K562 (cell line): ENCODE results near the gene GLOD4. TPM values are rescaled to one million over a fixed set of nuclear protein-coding genes. Genes with fewer than 3 reads are reported as not detected.

Experiments used
- AFF1 ChIP-seq, 2 experiments: fragments of 450-650 bp; IDR thresholded peaks; 2 replicates each; pipeline ENCODE4 v1.6.1; 2018; ENCODE audit warnings: mild to moderate bottlenecking in 2 of 2, low read depth in 1 of 2; ENCODE audit not compliant: partially characterized antibody in 2 of 2
- ATF7 ChIP-seq: fragments of 450-650 bp; IDR thresholded peaks from 2 replicates; pipeline ENCODE4 v1.7.1; 2014; ENCODE audit warnings: mild to moderate bottlenecking, moderate library complexity
- CXXC5 ChIP-seq: fragments of 250-450 bp; sonication (Bioruptor Pico); IDR thresholded peaks from 2 replicates; pipeline ENCODE4 v1.8.0; 2022; ENCODE audit warnings: inconsistent platforms, mild to moderate bottlenecking, moderate library complexity
- ELF1 ChIP-seq: fragments of 200-800 bp; sonication (Bioruptor generic); IDR thresholded peaks from 2 replicates; pipeline ENCODE4 v1.6.1; 2016; ENCODE audit warnings: missing genetic modification characterization, missing compliant biosample characterization
- L3MBTL2 ChIP-seq: fragments of 450-650 bp; IDR thresholded peaks from 2 replicates; pipeline ENCODE4 v1.6.1; 2016; ENCODE audit warnings: mild to moderate bottlenecking, moderate library complexity
- PHF20 ChIP-seq: fragments of 450-650 bp; IDR thresholded peaks from 2 replicates; pipeline ENCODE4 v1.6.1; 2018; ENCODE audit not compliant: partially characterized antibody
- THRB ChIP-seq: fragments of 450-650 bp; formaldehyde crosslinking; conservative IDR thresholded peaks from 2 replicates; pipeline ENCODE4 v1.4.0; 2022; ENCODE audit warnings: mild to moderate bottlenecking, missing genetic modification characterization
- polyA plus RNA-seq, 8 experiments: library from polyadenylated mRNA; depleted of rRNA in 4 of 8; stranded (reverse) in 5 of 8; unstranded in 3 of 8; fragments of >200 nt; fragmentation: Nextera tagmentation in 2 of 8; fragmentation: Illumina TruSeq in 1 of 8; extraction: Ambion mirVana in 2 of 8; extraction: Trizol in 1 of 8; gene quantifications; 2 replicates each; pipeline versions ENCODE4 v1.2.1 to v1.2.3, GENCODE V29; 2011 to 2014; ENCODE audit warnings: inconsistent platforms in 1 of 8, missing spikeins in 1 of 8
- total RNA-seq, 7 experiments: library from RNA; depleted of rRNA in 6 of 7; stranded (reverse); fragments of >200 nt in 6 of 7; fragmentation: Illumina TruSeq in 2 of 7; extraction: Trizol in 2 of 7; gene quantifications; 2 replicates each; pipeline versions ENCODE4 v1.2.1 to v1.2.3, GENCODE V29; 2011 to 2021; ENCODE audit warnings: low replicate concordance in 1 of 7

GLOD4 gene
- total and polyA plus RNA-seq, 9 of the 15 experiments (the other 6 are each of a cell fraction or from before 2014, with no cell fraction given): 52.0 to 109 (median 64.9) TPM

GRCh38 chr17:726271-726919 lies 55.7 kb downstream of the GLOD4 start (continued):
- TF ChIP-seq AFF1 (IDR thresholded peaks at IDR 0.05; ENCODE audit: low read depth in 1 of 2, partially characterized antibody in 2 of 2) (no peak), ATF7 (no peak), ELF1 (tag) (no peak), L3MBTL2 (no peak), THRB (CRISPR knock-in tag) (no peak), CXXC5 (CRISPR knock-in tag) (no peak), PHF20 (no peak)
